Transverse colon (tissue), 4 donors: ENCODE data around the gene MNS1. TPM values are rescaled to one million over a fixed set of nuclear protein-coding genes. Genes with fewer than 3 reads are reported as not detected.

Source experiments
- DNase-seq: peaks from one replicate; pipeline ENCODE4 v3.0.0-alpha.2; 2019
- H3K27ac ChIP-seq, 4 donors: fragments of 200-600 bp; sonication (generic); 2 replicates each; pipeline ENCODE4 v1.5.1; 2016 to 2018; ENCODE audit warnings: inconsistent platforms in 4 of 4
- H3K27me3 ChIP-seq: fragments of 200-600 bp; sonication (generic); 2 replicates; pipeline ENCODE4 v1.5.1; 2017; ENCODE audit warnings: inconsistent platforms
- H3K36me3 ChIP-seq, 4 donors: fragments of 200-600 bp; sonication (generic); 2 replicates each; pipeline ENCODE4 v1.5.1; 2017 to 2019; ENCODE audit warnings: inconsistent platforms in 4 of 4
- H3K4me1 ChIP-seq, 4 donors: fragments of 200-600 bp; sonication (generic); 2 replicates each; pipeline ENCODE4 v1.5.1; 2017 to 2020; ENCODE audit warnings: inconsistent platforms in 4 of 4
- H3K4me3 ChIP-seq, 4 donors: fragments of 200-600 bp; sonication (generic); 1 replicate in 1 of 4; 2 replicates in 3 of 4; pipeline versions ENCODE4 v1.5.1 to v1.6.1; 2017 to 2019; ENCODE audit warnings: inconsistent platforms in 4 of 4
- H3K9me3 ChIP-seq, 2 donors: fragments of 200-600 bp; sonication (generic); 2 replicates each; pipeline ENCODE4 v1.5.1; 2017 to 2019; ENCODE audit warnings: inconsistent platforms in 2 of 2
- CTCF ChIP-seq, 5 experiments: fragments of 200-600 bp in 3 of 5; fragments of 450-650 bp in 2 of 5; sonication (generic) in 3 of 5; IDR thresholded peaks; 1 replicate in 2 of 5; 2 replicates in 3 of 5; pipeline ENCODE4 v1.5.1; 2016 to 2017; ENCODE audit warnings: antibody characterized with exemption in 5 of 5, inconsistent platforms in 3 of 5, mild to moderate bottlenecking in 2 of 5, moderate library complexity in 1 of 5
- EP300 ChIP-seq: sonication (generic); formaldehyde crosslinking; IDR thresholded peaks from one replicate; pipeline ENCODE4 v1.6.1; 2017; ENCODE audit warnings: antibody characterized with exemption, low read depth
- POLR2A ChIP-seq: fragments of 450-650 bp; IDR thresholded peaks from one replicate; pipeline ENCODE4 v1.6.1; 2016; ENCODE audit warnings: antibody characterized with exemption, mild to moderate bottlenecking, moderate library complexity
- POLR2AphosphoS5 ChIP-seq, 3 donors: sonication (generic); formaldehyde crosslinking; IDR thresholded peaks; one replicate each; pipeline ENCODE4 v1.6.1; 2016; ENCODE audit warnings: antibody characterized with exemption in 3 of 3
- WGBS, 2 donors: methylation state at CpG; one replicate each; pipeline ENCODE4 v1.1.5; 2018; ENCODE audit warnings: low coverage in 1 of 2; 5-methylcytosine and 5-hydroxymethylcytosine counted together
- in situ Hi-C, 4 donors: fragments of 200-750 bp; cut with MboI; loops; one replicate each; pipeline versions ENCODE4 v1.15.0 to v1.15.1; 2017; ENCODE audit warnings: low sequenced_read_pairs in 3 of 4, low pct_ligation_motif_present in 1 of 4, low pct_unique_long_range_greater_than_20kb in 1 of 4
- intact Hi-C: fragments of 100-400 bp; cut with DNase I; formaldehyde crosslinking; loops from one replicate; pipeline ENCODE4 v1.15.1; 2023; ENCODE audit warnings: low total_unique reads
- total RNA-seq, 4 donors: library from RNA; depleted of rRNA; stranded (reverse); fragments of >200 nt; gene quantifications; one replicate each; pipeline ENCODE4 v1.1.0, GENCODE V29; 2016

Gene MNS1
- under 1 TPM in 3 of 4 donors, not detected in 1; 0.16 to 0.96 (median 0.40) TPM for total RNA-seq

GRCh38 chr15:56464893-56465520 is at the start of gene MNS1:
TSS of gene MNS1 (minus strand) at chr15:56465137. CDS start at chr15:56464972, 165 bp downstream.
- no peaks in the 10 kb centered on the region for H3K9me3 ChIP-seq
- TF ChIP-seq EP300, result no peak
- peak in 1 of 3 donors; percentile 35 for TF ChIP-seq POLR2AphosphoS5 (IDR thresholded peaks at IDR 0.05)
- H3K27me3 ChIP-seq, result no peaks in the 10 kb centered on the region
- no peaks in the 10 kb centered on the region for H3K36me3 ChIP-seq
- H3K4me3 ChIP-seq, result peak within 1 kb of the TSS; percentile 30 to 67 (median 46)
- peak; percentile 90 for DNase-seq
- WGBS, 2 donors, result 0 to 3% methylated on average over 1 to 32 of the region's 38 CpGs
- in situ Hi-C loops, result no loop called here
- peaks cover 6 to 15% (median 12%) of the 10 kb centered on the region in 4 donors for H3K4me1 ChIP-seq
- intact Hi-C loops, result loop anchor here (10.0 kb wide), 1 partner anchor 60 kb away; no protein-coding TSS in a partner anchor
- H3K27ac ChIP-seq, result peak within 1 kb of the TSS in 2 of 4 donors; percentile 5 to 23

- Histone ChIP-seq H3K9me3 (no peaks in the 10 kb centered on the region), H3K27me3 (no peaks in the 10 kb centered on the region), H3K36me3 (no peaks in the 10 kb centered on the region), H3K27ac (no peak overlapping the region), H3K4me3 (no peak overlapping the region), H3K4me1 (peaks cover 0 to 20% (median 0%) of the 10 kb centered on the region in 4 donors)
- in situ Hi-C loops (loop anchor here (10.0 to 25.0 kb wide), 6 partner anchors 366 to 1041 kb away; no protein-coding TSS in a partner anchor), intact Hi-C loops (no loop called here)
- DNase-seq, result no peak
- TF ChIP-seq CTCF (IDR thresholded peaks at IDR 0.05) (peak; percentile 66 to 73 (median 67)), POLR2AphosphoS5 (IDR thresholded peaks at IDR 0.05) (no peak), POLR2A (no peak), EP300 (no peak)
- WGBS, 2 donors, result 30 to 38% methylated on average over 5 to 7 of the region's 7 CpGs
These were observed 31.7 kb upstream of the MNS1 start for GRCh38 chr15:56496635-56497034.

- no peak overlapping the region for H3K4me3 ChIP-seq
- in situ Hi-C loops, result loop anchor here (10.0 to 25.0 kb wide), 6 partner anchors 367 to 1042 kb away; no protein-coding TSS in a partner anchor
- TF ChIP-seq POLR2A, result no peak
- TF ChIP-seq EP300, result no peak
- TF ChIP-seq CTCF (IDR thresholded peaks at IDR 0.05), result no peak
- no peak for TF ChIP-seq POLR2AphosphoS5 (IDR thresholded peaks at IDR 0.05)
- no peaks in the 10 kb centered on the region for H3K9me3 ChIP-seq
- H3K27ac ChIP-seq, result peak overlapping the region; percentile 68 to 75 (median 72)
- peaks cover 0 to 25% (median 0%) of the 10 kb centered on the region in 4 donors for H3K4me1 ChIP-seq
- no peak for DNase-seq
- 32 to 61% methylated on average over 3 of the region's 3 CpGs for WGBS, 2 donors
- H3K36me3 ChIP-seq, result no peaks in the 10 kb centered on the region
- intact Hi-C loops, result no loop called here
- no peaks in the 10 kb centered on the region for H3K27me3 ChIP-seq
These were observed 30.6 kb upstream of the MNS1 start for GRCh38 chr15:56495533-56495932.

GRCh38 chr15:56495053-56495452 is 30.1 kb upstream of the MNS1 start:
- intact Hi-C loops, result no loop called here

More at GRCh38 chr15:56495053-56495452, 30.1 kb upstream of the MNS1 start:
- H3K27ac ChIP-seq, result peak overlapping the region; percentile 68 to 75 (median 72)
- WGBS, 2 donors, result 0 to 49% methylated on average over 1 to 3 of the region's 3 CpGs
- H3K4me3 ChIP-seq, result no peak overlapping the region
- in situ Hi-C loops, result loop anchor here (10.0 to 25.0 kb wide), 6 partner anchors 367 to 1042 kb away; no protein-coding TSS in a partner anchor
- H3K4me1 ChIP-seq, result peaks cover 0 to 26% (median 0%) of the 10 kb centered on the region in 4 donors
- H3K36me3 ChIP-seq, result no peaks in the 10 kb centered on the region
- H3K27me3 ChIP-seq, result no peaks in the 10 kb centered on the region
- TF ChIP-seq POLR2AphosphoS5 (IDR thresholded peaks at IDR 0.05), result peak in 1 of 3 donors; percentile 34
- TF ChIP-seq CTCF (IDR thresholded peaks at IDR 0.05), result no peak
- H3K9me3 ChIP-seq, result no peaks in the 10 kb centered on the region
- DNase-seq, result peak; percentile 68
